Measurements from ENCODE around the gene RARA. TPM values are rescaled to one million over a fixed set of nuclear protein-coding genes. Genes with fewer than 3 reads are reported as not detected.

Gene RARA
- total RNA-seq, 4 donors from 2014 or later: 26.7 to 61.5 (median 35.9) TPM

DNA sequence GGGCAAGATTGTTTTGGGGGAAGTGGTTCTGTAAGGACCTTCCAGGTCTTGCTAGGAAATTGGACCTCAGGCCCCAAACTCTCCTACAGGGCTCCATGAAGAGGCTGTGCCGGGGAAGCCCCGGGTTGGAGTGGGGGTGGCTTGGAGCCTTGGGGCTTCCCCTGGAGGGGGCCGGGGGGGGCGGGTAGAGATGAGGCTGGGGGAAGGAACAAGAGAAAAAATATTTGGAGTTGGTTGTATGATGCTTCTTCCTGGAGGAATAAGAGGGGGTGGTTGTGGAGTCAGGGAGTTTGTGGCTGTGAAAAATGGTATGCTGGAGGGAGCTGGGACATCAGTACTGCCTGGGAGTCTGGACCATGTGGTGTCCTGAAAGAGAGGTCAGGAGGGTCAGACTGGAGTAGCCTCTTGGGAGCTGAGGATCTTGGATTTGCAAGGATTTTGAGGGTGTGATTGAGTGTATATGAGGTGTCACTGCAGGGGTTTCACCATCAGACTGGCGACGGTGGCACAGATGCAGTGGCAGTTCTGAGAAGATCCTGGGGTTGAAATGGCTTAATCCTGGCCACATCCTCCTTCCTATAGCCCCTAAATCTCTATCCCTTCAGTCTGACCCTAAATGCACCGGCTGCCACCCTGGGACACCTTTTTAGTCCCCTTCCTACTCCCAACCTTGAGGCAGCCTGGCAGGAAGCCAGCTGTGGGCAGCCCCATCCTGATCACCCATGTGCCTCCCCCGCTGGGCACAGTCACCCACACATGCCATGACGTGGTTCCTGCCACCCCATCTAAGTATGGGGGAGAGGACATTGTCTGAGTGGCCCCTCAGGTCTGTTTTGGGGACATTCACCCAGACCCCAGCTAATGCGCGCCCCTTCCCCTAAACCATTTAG is 10.9 kb downstream of the RARA start:
- peak; percentile 55 for DNase-seq (ENCODE audit: low spot score)
- TF ChIP-seq, protein P1, sequence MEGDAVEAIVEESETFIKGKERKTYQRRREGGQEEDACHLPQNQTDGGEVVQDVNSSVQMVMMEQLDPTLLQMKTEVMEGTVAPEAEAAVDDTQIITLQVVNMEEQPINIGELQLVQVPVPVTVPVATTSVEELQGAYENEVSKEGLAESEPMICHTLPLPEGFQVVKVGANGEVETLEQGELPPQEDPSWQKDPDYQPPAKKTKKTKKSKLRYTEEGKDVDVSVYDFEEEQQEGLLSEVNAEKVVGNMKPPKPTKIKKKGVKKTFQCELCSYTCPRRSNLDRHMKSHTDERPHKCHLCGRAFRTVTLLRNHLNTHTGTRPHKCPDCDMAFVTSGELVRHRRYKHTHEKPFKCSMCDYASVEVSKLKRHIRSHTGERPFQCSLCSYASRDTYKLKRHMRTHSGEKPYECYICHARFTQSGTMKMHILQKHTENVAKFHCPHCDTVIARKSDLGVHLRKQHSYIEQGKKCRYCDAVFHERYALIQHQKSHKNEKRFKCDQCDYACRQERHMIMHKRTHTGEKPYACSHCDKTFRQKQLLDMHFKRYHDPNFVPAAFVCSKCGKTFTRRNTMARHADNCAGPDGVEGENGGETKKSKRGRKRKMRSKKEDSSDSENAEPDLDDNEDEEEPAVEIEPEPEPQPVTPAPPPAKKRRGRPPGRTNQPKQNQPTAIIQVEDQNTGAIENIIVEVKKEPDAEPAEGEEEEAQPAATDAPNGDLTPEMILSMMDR (IDR thresholded peaks at IDR 0.05): no peak
- ATAC-seq (ENCODE audit: low FRiP score): no peak

DNA sequence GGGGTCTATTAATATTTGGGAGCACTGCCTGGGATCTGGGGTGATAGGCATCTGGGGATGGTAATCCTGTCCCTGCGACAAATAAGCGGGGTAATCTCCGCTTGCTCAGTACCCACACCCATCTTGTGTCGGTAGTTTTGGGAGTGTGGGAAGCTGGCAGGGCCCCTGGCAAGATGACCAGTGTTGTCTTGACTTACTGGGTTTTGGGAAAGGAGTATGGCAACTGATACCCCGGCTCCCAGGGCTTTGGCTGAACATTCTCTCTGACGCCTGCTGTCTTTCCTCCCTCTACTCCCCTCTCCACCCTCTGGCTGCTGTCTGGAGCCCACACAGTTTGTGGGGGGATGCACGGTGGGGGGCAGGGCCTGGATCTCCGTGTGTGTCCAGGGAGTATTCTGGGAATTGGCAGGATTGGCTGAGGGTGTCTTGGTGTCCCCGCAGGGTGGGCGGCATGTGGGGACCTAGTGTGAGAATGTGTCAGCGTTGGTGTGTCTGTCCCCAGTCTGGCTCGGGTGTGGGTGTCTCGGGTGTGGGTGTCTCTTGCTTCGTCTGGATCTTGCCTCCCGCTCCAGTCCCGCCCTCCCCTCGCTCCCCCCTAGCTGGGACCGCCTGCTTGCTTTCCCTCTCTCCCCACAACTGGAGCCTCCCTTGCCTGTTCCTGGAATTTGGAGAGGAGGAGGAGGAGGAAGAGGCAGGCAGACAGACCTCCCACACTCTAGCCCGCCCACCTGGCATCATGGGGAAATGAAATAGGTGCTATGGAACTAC is 12.0 kb downstream of the RARA start:
- DNase-seq (ENCODE audit: low spot score): peak; percentile 23

DNA sequence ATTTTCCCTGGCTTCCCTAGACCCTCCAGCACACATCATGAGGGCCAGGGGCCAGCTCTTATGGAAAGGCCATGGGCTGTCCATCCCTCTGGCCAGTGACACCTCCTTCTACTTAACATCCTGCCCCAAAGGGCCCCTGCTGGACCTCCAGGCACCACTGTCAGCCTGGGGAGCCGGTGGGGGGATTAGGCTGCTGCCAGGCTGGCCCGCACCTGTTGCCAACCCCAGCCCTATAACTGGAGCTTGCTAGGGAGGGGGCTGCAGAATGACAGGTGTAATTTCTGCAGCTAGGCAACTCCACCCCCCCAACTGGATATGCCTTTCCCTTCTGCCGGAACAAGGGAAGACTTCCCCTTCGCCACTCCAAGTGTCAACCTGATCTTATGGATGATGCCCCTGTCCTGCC is 12.5 kb downstream of the RARA start:
- TF ChIP-seq, protein P1 (IDR thresholded peaks at IDR 0.05): no peak
- ATAC-seq (ENCODE audit: low FRiP score) (no peak), DNase-seq (ENCODE audit: low spot score) (no peak)

More for the DNA sequence above, 12.0 kb downstream of the RARA start:
- no peak for ATAC-seq (ENCODE audit: low FRiP score)
- TF ChIP-seq, protein P1 (IDR thresholded peaks at IDR 0.05): no peak

GRCh38 chr17:40321961-40322357 is 13.0 kb downstream of the RARA start:
- TF ChIP-seq, protein P1 (IDR thresholded peaks at IDR 0.05): no peak
- DNase-seq (ENCODE audit: low spot score) (no peak), ATAC-seq (ENCODE audit: low FRiP score) (no peak)

- no peak for DNase-seq (ENCODE audit: low spot score)
- TF ChIP-seq, protein P1 (IDR thresholded peaks at IDR 0.05): no peak
Observed at GRCh38 chr17:40322358-40323315, 13.7 kb downstream of the RARA start.

More at GRCh38 chr17:40322358-40323315, 13.7 kb downstream of the RARA start:
- no peak for ATAC-seq (ENCODE audit: low FRiP score)

All from omental fat pad (tissue), 4 donors.